ENCODE results near the gene RELCH.

Gene RELCH

GRCh38 chr18:62338446-62339105, 151.5 kb downstream of the RELCH start:
- DNase-seq (ENCODE audit: low read depth in 2 of 2), result no peak

- DNase-seq (ENCODE audit: low read depth in 2 of 2), result no peak
Observed at GRCh38 chr18:62339106-62339988, 152.3 kb downstream of the RELCH start.

GRCh38 chr18:62340996-62341395, 153.9 kb downstream of the RELCH start:
- no peak for DNase-seq (ENCODE audit: low read depth in 2 of 2)

- no peak for DNase-seq (ENCODE audit: low read depth in 2 of 2)
Observed at GRCh38 chr18:62341473-62341872, 154.4 kb downstream of the RELCH start.

- DNase-seq (ENCODE audit: low read depth in 2 of 2), result no peak
Observed at GRCh38 chr18:62342884-62343283, 155.8 kb downstream of the RELCH start.

- DNase-seq (ENCODE audit: low read depth in 2 of 2), result no peak
Observed at GRCh38 chr18:62343316-62343715, 156.3 kb downstream of the RELCH start.

GRCh38 chr18:62345909-62346308, 158.9 kb downstream of the RELCH start:
- DNase-seq (ENCODE audit: low read depth in 2 of 2), result no peak

- DNase-seq (ENCODE audit: low read depth in 2 of 2), result no peak
Observed at GRCh38 chr18:62346333-62347088, 159.5 kb downstream of the RELCH start.

- no peak for DNase-seq (ENCODE audit: low read depth in 2 of 2)
Observed at GRCh38 chr18:62347089-62347506, 160.0 kb downstream of the RELCH start.

GRCh38 chr18:62348474-62348873, 161.4 kb downstream of the RELCH start:
- DNase-seq (ENCODE audit: low read depth in 2 of 2), result no peak

GRCh38 chr18:62353170-62353569, 166.1 kb downstream of the RELCH start:
- no peak for DNase-seq (ENCODE audit: low read depth in 2 of 2)

- no peak for DNase-seq (ENCODE audit: low read depth in 2 of 2)
Observed at GRCh38 chr18:62354151-62354550, 167.1 kb downstream of the RELCH start.

- no peak for DNase-seq (ENCODE audit: low read depth in 2 of 2)
Observed at GRCh38 chr18:62357079-62357719, 170.1 kb downstream of the RELCH start.

Measured in stimulated activated CD4-positive, alpha-beta T cell treated with anti-CD3 and anti-CD28 coated beads, Interleukin-1b, Interleukin-23, amount 100 ng/mL, for 1 hour (primary cell).